HepG2 (cell line): Measurements from ENCODE around the gene TKFC. TPM values are rescaled to one million over a fixed set of nuclear protein-coding genes. Genes with fewer than 3 reads are reported as not detected.

Experiments
- ARNT2 ChIP-seq: sonication (generic); formaldehyde crosslinking; IDR thresholded peaks from 2 replicates; pipeline ENCODE4 v1.8.0; 2022; ENCODE audit warnings: mild to moderate bottlenecking, low read depth, missing genetic modification reagents, moderate library complexity
- HES4 ChIP-seq: sonication (generic); formaldehyde crosslinking; IDR thresholded peaks from 2 replicates; pipeline ENCODE4 v1.9.0; 2021; ENCODE audit warnings: mild to moderate bottlenecking, missing genetic modification reagents, borderline replicate concordance
- RBAK ChIP-seq: sonication (generic); formaldehyde crosslinking; IDR thresholded peaks from 2 replicates; pipeline ENCODE4 v1.5.1; 2020; ENCODE audit warnings: mild to moderate bottlenecking, missing genetic modification reagents
- RFX1 ChIP-seq: fragments of 450-650 bp; IDR thresholded peaks from 2 replicates; pipeline ENCODE4 v1.6.1; 2017
- SIX1 ChIP-seq: sonication (generic); formaldehyde crosslinking; IDR thresholded peaks from 2 replicates; pipeline ENCODE4 v1.4.0; 2020; ENCODE audit warnings: missing genetic modification reagents, borderline replicate concordance
- ZFY ChIP-seq: sonication (generic); formaldehyde crosslinking; IDR thresholded peaks from 2 replicates; pipeline ENCODE4 v1.4.0; 2020; ENCODE audit warnings: missing genetic modification reagents
- ZKSCAN1 ChIP-seq: fragments of 150-350 bp; IDR thresholded peaks from 2 replicates; pipeline ENCODE4 v1.6.1; 2014; ENCODE audit warnings: low read length
- ZNF260 ChIP-seq: sonication (generic); formaldehyde crosslinking; IDR thresholded peaks from 2 replicates; pipeline ENCODE4 v1.4.0; 2020; ENCODE audit warnings: missing genetic modification reagents, low read depth, mild to moderate bottlenecking, borderline replicate concordance
- ZNF552 ChIP-seq: sonication (generic); formaldehyde crosslinking; IDR thresholded peaks from 2 replicates; pipeline ENCODE4 v1.9.0; 2022; ENCODE audit warnings: missing genetic modification reagents, mild to moderate bottlenecking, borderline replicate concordance
- ZNF605 ChIP-seq: sonication (generic); formaldehyde crosslinking; IDR thresholded peaks from 2 replicates; pipeline ENCODE4 v1.8.0; 2022; ENCODE audit warnings: mild to moderate bottlenecking, missing genetic modification reagents
- polyA plus RNA-seq, 8 experiments: library from polyadenylated mRNA; depleted of rRNA in 3 of 8; stranded (reverse) in 7 of 8; unstranded in 1 of 8; fragments of >200 nt; fragmentation: Illumina TruSeq in 4 of 8; extraction: Trizol in 4 of 8; gene quantifications; 2 replicates each; pipeline versions ENCODE4 v1.2.1 to v1.2.3, GENCODE V29; 2011 to 2016; ENCODE audit warnings: low read depth in 4 of 8, missing spikeins in 1 of 8, mixed read lengths in 1 of 8; ENCODE audit not compliant: insufficient read depth in 1 of 8
- total RNA-seq, 5 experiments: library from RNA; depleted of rRNA; stranded (reverse); fragments of >200 nt; fragmentation: Illumina TruSeq; extraction: Trizol; gene quantifications; 2 replicates each; pipeline ENCODE4 v1.2.3, GENCODE V29; 2016; ENCODE audit warnings: low read depth in 1 of 5
- TF ChIP-seq, protein P1 (sequence below): sonication (generic); formaldehyde crosslinking; IDR thresholded peaks from 2 replicates; pipeline ENCODE4 v1.5.1; 2020; ENCODE audit warnings: mild to moderate bottlenecking, missing genetic modification reagents, moderate library complexity
- TF ChIP-seq, protein P2 (sequence below): sonication (generic); formaldehyde crosslinking; IDR thresholded peaks from 2 replicates; pipeline ENCODE4 v1.4.0; 2020; ENCODE audit warnings: missing genetic modification reagents
- TF ChIP-seq, protein P3 (sequence below): sonication (generic); formaldehyde crosslinking; IDR thresholded peaks from 2 replicates; pipeline ENCODE4 v1.4.0; 2020; ENCODE audit warnings: missing genetic modification reagents, mild to moderate bottlenecking, borderline replicate concordance
- TF ChIP-seq, protein P4 (sequence below): sonication (generic); IDR thresholded peaks from 2 replicates; pipeline ENCODE4 v1.6.1; 2016; ENCODE audit warnings: low read depth, borderline replicate concordance
- TF ChIP-seq, protein P5 (sequence below): sonication (generic); formaldehyde crosslinking; IDR thresholded peaks from 2 replicates; pipeline ENCODE4 v1.5.0; 2020; ENCODE audit warnings: missing genetic modification reagents
- TF ChIP-seq, protein P6 (sequence below): sonication (generic); formaldehyde crosslinking; IDR thresholded peaks from 2 replicates; pipeline ENCODE4 v1.4.0; 2020; ENCODE audit warnings: mild to moderate bottlenecking, missing genetic modification reagents

TKFC gene
- total and polyA plus RNA-seq, 2 of the 13 experiments (the other 11 are each of a cell fraction or from before 2014, with no cell fraction given), result 147 to 197 TPM

DNA sequence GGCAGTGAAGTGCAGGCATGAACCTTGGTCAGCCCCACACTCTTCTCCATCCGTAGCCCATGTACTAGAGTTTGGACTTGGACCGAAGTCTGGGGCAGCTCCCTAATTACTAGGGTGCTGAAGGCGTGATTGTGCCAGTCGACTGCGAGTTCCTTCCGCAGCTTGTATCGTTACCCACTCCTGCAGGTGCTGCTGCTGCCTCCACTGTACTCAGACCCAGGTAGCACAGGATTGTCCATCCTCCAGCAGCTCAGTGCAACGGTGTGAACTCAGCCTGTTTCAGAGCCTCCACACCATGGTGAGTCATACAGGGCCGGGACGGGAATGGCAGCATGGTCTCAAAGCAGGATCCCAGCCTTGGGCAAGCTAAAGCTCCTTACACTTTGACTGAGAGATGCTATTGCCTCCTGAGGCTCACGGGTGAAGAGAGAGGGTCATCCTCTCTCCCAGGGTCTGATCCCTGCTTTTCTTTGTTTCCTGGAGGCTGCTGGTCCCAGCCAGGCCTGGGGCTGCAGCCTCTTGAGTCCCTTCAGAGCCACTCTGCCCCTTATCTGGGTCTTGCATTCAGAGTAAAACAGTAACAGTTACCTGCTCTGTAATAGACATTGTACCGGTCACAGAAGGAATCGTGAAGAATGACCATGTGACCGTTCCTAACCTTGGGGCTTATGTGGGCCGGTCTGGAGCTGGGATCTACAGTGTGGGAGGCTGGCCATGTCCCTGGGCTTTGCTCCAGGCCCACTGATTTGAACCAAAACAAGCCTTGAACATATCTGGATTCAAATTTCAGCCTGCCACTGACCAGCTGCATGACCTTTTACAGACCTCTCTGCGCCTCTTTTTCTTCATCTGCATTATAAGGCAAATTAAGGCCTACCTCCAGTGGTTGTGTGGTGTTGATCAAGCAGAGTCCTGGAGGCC lies 1.7 kb downstream of the TKFC start (continued):
- TF ChIP-seq, protein P1, sequence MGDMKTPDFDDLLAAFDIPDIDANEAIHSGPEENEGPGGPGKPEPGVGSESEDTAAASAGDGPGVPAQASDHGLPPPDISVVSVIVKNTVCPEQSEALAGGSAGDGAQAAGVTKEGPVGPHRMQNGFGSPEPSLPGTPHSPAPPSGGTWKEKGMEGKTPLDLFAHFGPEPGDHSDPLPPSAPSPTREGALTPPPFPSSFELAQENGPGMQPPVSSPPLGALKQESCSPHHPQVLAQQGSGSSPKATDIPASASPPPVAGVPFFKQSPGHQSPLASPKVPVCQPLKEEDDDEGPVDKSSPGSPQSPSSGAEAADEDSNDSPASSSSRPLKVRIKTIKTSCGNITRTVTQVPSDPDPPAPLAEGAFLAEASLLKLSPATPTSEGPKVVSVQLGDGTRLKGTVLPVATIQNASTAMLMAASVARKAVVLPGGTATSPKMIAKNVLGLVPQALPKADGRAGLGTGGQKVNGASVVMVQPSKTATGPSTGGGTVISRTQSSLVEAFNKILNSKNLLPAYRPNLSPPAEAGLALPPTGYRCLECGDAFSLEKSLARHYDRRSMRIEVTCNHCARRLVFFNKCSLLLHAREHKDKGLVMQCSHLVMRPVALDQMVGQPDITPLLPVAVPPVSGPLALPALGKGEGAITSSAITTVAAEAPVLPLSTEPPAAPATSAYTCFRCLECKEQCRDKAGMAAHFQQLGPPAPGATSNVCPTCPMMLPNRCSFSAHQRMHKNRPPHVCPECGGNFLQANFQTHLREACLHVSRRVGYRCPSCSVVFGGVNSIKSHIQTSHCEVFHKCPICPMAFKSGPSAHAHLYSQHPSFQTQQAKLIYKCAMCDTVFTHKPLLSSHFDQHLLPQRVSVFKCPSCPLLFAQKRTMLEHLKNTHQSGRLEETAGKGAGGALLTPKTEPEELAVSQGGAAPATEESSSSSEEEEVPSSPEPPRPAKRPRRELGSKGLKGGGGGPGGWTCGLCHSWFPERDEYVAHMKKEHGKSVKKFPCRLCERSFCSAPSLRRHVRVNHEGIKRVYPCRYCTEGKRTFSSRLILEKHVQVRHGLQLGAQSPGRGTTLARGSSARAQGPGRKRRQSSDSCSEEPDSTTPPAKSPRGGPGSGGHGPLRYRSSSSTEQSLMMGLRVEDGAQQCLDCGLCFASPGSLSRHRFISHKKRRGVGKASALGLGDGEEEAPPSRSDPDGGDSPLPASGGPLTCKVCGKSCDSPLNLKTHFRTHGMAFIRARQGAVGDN (CRISPR knock-in tag), result peak; percentile 89
- TF ChIP-seq, protein P2, sequence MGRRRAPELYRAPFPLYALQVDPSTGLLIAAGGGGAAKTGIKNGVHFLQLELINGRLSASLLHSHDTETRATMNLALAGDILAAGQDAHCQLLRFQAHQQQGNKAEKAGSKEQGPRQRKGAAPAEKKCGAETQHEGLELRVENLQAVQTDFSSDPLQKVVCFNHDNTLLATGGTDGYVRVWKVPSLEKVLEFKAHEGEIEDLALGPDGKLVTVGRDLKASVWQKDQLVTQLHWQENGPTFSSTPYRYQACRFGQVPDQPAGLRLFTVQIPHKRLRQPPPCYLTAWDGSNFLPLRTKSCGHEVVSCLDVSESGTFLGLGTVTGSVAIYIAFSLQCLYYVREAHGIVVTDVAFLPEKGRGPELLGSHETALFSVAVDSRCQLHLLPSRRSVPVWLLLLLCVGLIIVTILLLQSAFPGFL, result no peak
- TF ChIP-seq RBAK (CRISPR knock-in tag) (no peak), ARNT2 (CRISPR knock-in tag) (peak; percentile 16), ZFY (CRISPR knock-in tag) (peak; percentile 69), ZNF260 (no peak), SIX1 (CRISPR knock-in tag) (no peak), ZNF605 (peak; percentile 71; the same call in 1 of the 2 replicates), ZKSCAN1 (no peak), ZNF552 (CRISPR knock-in tag) (no peak), RFX1 (no peak), HES4 (CRISPR knock-in tag) (no peak)
- TF ChIP-seq, protein P3, sequence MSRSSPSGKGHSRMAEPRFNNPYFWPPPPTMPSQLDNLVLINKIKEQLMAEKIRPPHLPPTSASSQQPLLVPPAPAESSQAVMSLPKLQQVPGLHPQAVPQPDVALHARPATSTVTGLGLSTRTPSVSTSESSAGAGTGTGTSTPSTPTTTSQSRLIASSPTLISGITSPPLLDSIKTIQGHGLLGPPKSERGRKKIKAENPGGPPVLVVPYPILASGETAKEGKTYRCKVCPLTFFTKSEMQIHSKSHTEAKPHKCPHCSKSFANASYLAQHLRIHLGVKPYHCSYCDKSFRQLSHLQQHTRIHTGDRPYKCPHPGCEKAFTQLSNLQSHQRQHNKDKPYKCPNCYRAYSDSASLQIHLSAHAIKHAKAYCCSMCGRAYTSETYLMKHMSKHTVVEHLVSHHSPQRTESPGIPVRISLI (CRISPR knock-in tag), result no peak
- TF ChIP-seq, protein P4, sequence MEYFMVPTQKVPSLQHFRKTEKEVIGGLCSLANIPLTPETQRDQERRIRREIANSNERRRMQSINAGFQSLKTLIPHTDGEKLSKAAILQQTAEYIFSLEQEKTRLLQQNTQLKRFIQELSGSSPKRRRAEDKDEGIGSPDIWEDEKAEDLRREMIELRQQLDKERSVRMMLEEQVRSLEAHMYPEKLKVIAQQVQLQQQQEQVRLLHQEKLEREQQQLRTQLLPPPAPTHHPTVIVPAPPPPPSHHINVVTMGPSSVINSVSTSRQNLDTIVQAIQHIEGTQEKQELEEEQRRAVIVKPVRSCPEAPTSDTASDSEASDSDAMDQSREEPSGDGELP, result no peak
- TF ChIP-seq, protein P5, sequence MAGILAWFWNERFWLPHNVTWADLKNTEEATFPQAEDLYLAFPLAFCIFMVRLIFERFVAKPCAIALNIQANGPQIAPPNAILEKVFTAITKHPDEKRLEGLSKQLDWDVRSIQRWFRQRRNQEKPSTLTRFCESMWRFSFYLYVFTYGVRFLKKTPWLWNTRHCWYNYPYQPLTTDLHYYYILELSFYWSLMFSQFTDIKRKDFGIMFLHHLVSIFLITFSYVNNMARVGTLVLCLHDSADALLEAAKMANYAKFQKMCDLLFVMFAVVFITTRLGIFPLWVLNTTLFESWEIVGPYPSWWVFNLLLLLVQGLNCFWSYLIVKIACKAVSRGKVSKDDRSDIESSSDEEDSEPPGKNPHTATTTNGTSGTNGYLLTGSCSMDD, result no peak
- TF ChIP-seq, protein P6, sequence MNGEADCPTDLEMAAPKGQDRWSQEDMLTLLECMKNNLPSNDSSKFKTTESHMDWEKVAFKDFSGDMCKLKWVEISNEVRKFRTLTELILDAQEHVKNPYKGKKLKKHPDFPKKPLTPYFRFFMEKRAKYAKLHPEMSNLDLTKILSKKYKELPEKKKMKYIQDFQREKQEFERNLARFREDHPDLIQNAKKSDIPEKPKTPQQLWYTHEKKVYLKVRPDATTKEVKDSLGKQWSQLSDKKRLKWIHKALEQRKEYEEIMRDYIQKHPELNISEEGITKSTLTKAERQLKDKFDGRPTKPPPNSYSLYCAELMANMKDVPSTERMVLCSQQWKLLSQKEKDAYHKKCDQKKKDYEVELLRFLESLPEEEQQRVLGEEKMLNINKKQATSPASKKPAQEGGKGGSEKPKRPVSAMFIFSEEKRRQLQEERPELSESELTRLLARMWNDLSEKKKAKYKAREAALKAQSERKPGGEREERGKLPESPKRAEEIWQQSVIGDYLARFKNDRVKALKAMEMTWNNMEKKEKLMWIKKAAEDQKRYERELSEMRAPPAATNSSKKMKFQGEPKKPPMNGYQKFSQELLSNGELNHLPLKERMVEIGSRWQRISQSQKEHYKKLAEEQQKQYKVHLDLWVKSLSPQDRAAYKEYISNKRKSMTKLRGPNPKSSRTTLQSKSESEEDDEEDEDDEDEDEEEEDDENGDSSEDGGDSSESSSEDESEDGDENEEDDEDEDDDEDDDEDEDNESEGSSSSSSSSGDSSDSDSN (CRISPR knock-in tag), result peak; percentile 72
